GM23248 (cell line): Measurements from ENCODE around the gene BAD.

Experiments used
- EZH2 ChIP-seq: fragments of 200-600 bp; sonication (generic); IDR thresholded peaks from 2 replicates; pipeline ENCODE4 v1.6.1; 2018; ENCODE audit warnings: antibody characterized with exemption, mild to moderate bottlenecking; ENCODE audit not compliant: insufficient read depth, poor library complexity, severe bottlenecking
- EZH2phosphoT487 ChIP-seq: fragments of 200-600 bp; sonication (generic); IDR thresholded peaks from 2 replicates; pipeline ENCODE4 v1.6.1; 2018; ENCODE audit warnings: antibody characterized with exemption, moderate library complexity, mild to moderate bottlenecking, low read depth; ENCODE audit not compliant: insufficient read depth

DNA sequence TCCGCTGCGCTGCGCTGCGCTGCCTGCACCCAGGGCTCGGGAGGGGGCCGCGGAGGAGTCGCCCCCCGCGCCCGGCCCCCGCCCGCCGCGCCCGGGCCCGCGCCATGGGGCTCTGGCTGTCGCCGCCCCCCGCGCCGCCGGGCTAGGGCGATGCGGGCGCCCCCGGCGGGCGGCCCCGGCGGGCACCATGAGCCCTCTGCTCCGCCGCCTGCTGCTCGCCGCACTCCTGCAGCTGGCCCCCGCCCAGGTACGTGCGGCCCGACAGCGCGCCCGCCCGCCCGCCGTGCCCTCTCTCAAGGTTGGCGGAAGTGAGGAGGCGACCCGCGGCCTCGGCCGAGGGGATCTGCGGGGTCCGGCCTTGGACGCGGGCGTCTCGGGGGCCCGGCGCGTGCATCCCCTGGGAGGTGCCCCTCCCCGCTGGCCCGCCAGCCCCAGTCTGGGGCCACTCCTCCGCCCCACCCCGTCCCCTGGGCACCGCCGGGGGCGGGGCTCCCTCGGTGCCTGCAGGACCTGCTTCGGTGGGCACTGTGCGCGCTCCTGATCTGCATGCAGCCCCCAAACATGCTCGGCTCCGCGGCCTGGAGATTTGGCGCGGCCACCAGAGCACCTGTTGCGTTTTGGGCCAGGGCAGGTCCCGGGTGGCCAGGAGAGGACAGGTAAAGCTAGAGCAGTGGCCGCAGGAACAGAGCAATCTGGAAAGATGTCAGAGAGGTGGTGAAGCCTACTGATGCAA, 49.7 kb downstream of the BAD start:
- TF ChIP-seq EZH2 = no peak
- TF ChIP-seq EZH2phosphoT487 = no peak
